Measurements from ENCODE around the gene IRAK1. TPM values are rescaled to one million over a fixed set of nuclear protein-coding genes. Genes with fewer than 3 reads are reported as not detected.

IRAK1 gene
- total RNA-seq, 1 experiment from 2014 or later: 432 TPM

DNA sequence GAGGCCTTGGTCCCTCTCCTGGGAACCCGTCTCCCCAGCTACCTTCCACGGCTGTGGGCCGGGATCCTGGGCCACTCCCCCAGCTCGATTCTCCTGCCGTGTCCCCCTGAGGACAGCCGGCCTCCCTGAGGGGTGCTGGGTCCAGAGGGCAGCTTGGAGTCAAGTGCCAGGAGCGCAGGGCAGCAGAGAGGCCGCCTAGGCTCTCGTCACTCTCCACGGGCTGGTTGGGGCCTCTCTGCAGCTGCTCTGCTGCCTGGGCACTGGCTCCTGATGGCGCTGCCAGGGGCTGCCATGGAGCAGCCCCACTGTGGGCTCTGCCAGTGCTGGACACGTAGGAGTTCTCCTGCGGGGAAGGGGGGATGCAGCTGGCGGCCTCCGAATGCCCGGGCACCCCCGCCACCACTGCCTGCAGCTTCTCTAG, 6.7 kb downstream of the IRAK1 start:
- no peaks in the 10 kb centered on the region; the same call in 1 of the 2 replicates for H3K36me3 ChIP-seq (ENCODE audit: control insufficient read depth, insufficient read depth, low read length)
- peak overlapping the region; percentile 36; the same call in 1 of the 2 replicates for H3K27ac ChIP-seq (ENCODE audit: low read length)
- POLR2A ChIA-PET: no interaction called here
- ATAC-seq (no peak), DNase-seq (ENCODE audit: low read depth, low spot score) (no peak)
- no peaks in the 10 kb centered on the region for H3K9me3 ChIP-seq (ENCODE audit: control insufficient read depth, insufficient read depth, low read depth, low read length)
- intact Hi-C loops (cut with micrococcal nuclease; ENCODE audit: unreplicated experiment): no loop called here
- peaks cover 18% of the 10 kb centered on the region for H3K4me1 ChIP-seq (ENCODE audit: control insufficient read depth, insufficient read depth, low read length)
- no TSS peak for BruUV-seq (replicated peaks)
- CTCF ChIA-PET: interaction anchor here (0.7 to 1.6 kb wide), 3 partner anchors 8 to 14 kb away, joined by 3 to 6 read pairs (median 4); no protein-coding TSS in a partner anchor
- in situ Hi-C loops (cut with HindIII; ENCODE audit: low pct_unique_long_range_greater_than_20kb, low sequenced_read_pairs): no loop called here
- H3K27me3 ChIP-seq (ENCODE audit: control insufficient read depth, insufficient read depth, low read length): no peaks in the 10 kb centered on the region
- H3K4me3 ChIP-seq (ENCODE audit: low read depth in 2 of 2, low read length in 2 of 2): no peak overlapping the region
- TF ChIP-seq SIN3A (IDR thresholded peaks at IDR 0.05; ENCODE audit: borderline replicate concordance, insufficient read depth, low read depth, low read length) (no peak), POLR2AphosphoS5 (IDR thresholded peaks at IDR 0.05; ENCODE audit: low read depth, low read length) (no peak), TCF7L2 (IDR thresholded peaks at IDR 0.05; ENCODE audit: low read depth, low read length) (no peak)
- TF ChIP-seq, protein P1, sequence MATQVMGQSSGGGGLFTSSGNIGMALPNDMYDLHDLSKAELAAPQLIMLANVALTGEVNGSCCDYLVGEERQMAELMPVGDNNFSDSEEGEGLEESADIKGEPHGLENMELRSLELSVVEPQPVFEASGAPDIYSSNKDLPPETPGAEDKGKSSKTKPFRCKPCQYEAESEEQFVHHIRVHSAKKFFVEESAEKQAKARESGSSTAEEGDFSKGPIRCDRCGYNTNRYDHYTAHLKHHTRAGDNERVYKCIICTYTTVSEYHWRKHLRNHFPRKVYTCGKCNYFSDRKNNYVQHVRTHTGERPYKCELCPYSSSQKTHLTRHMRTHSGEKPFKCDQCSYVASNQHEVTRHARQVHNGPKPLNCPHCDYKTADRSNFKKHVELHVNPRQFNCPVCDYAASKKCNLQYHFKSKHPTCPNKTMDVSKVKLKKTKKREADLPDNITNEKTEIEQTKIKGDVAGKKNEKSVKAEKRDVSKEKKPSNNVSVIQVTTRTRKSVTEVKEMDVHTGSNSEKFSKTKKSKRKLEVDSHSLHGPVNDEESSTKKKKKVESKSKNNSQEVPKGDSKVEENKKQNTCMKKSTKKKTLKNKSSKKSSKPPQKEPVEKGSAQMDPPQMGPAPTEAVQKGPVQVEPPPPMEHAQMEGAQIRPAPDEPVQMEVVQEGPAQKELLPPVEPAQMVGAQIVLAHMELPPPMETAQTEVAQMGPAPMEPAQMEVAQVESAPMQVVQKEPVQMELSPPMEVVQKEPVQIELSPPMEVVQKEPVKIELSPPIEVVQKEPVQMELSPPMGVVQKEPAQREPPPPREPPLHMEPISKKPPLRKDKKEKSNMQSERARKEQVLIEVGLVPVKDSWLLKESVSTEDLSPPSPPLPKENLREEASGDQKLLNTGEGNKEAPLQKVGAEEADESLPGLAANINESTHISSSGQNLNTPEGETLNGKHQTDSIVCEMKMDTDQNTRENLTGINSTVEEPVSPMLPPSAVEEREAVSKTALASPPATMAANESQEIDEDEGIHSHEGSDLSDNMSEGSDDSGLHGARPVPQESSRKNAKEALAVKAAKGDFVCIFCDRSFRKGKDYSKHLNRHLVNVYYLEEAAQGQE (IDR thresholded peaks at IDR 0.05; ENCODE audit: insufficient read depth in 1 of 2, low read depth in 2 of 2, low read length in 1 of 2): no peak
- TF ChIP-seq, protein P2, sequence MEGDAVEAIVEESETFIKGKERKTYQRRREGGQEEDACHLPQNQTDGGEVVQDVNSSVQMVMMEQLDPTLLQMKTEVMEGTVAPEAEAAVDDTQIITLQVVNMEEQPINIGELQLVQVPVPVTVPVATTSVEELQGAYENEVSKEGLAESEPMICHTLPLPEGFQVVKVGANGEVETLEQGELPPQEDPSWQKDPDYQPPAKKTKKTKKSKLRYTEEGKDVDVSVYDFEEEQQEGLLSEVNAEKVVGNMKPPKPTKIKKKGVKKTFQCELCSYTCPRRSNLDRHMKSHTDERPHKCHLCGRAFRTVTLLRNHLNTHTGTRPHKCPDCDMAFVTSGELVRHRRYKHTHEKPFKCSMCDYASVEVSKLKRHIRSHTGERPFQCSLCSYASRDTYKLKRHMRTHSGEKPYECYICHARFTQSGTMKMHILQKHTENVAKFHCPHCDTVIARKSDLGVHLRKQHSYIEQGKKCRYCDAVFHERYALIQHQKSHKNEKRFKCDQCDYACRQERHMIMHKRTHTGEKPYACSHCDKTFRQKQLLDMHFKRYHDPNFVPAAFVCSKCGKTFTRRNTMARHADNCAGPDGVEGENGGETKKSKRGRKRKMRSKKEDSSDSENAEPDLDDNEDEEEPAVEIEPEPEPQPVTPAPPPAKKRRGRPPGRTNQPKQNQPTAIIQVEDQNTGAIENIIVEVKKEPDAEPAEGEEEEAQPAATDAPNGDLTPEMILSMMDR (IDR thresholded peaks at IDR 0.05): no peak

DNA sequence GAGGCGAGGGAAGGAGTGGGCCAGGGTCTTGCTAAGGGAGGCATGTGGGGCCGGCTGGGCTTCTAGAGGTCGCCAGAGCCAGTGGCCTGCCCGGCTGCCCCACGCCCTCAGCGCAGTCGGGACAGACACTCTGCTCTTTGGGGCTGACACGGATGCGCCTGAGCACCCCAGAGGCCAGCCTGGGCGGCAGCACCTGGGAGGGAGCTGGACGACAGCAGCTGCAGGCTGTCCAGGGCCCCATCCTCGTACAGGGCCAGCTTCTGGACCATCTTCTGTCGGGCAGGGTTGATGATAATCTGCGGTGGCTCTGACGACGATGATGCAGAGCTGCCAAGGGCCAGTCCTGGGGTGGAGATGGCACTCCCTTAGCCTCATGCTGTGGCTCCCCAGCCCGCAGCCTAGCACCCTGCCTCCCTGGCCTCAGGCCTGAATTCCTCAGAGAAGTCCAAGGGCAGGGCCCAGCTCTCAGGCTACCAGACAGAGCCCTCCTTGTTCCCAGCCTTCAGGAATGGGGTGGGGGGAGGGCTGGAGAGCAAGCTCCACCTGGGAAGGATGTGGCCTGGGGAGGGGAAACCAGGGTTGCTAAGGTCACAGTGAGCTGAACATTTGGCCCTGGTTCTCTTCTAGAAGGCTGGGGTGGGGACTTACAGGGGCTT, 7.2 kb downstream of the IRAK1 start:
- intact Hi-C loops (cut with micrococcal nuclease; ENCODE audit: unreplicated experiment): no loop called here
- Histone ChIP-seq H3K4me3 (ENCODE audit: low read depth in 2 of 2, low read length in 2 of 2) (no peak overlapping the region), H3K27ac (ENCODE audit: low read length) (peak overlapping the region; percentile 36; the same call in 1 of the 2 replicates), H3K9me3 (ENCODE audit: control insufficient read depth, insufficient read depth, low read depth, low read length) (no peaks in the 10 kb centered on the region), H3K27me3 (ENCODE audit: control insufficient read depth, insufficient read depth, low read length) (no peaks in the 10 kb centered on the region), H3K36me3 (ENCODE audit: control insufficient read depth, insufficient read depth, low read length) (no peaks in the 10 kb centered on the region; the same call in 1 of the 2 replicates), H3K4me1 (ENCODE audit: control insufficient read depth, insufficient read depth, low read length) (peaks cover 14% of the 10 kb centered on the region; the same call in 1 of the 2 replicates)
- DNase-seq (ENCODE audit: low read depth, low spot score): no peak
- no TSS peak for BruUV-seq (replicated peaks)
- ChIA-PET POLR2A (no interaction called here), CTCF (interaction anchor here (0.7 to 1.6 kb wide), 2 partner anchors 7 to 15 kb away, joined by 4 to 6 read pairs; no protein-coding TSS in a partner anchor)
- peak; percentile 13; the same call in 1 of the 2 replicates for ATAC-seq
- in situ Hi-C loops (cut with HindIII; ENCODE audit: low pct_unique_long_range_greater_than_20kb, low sequenced_read_pairs): no loop called here
- TF ChIP-seq POLR2AphosphoS5 (IDR thresholded peaks at IDR 0.05; ENCODE audit: low read depth, low read length) (no peak), TCF7L2 (IDR thresholded peaks at IDR 0.05; ENCODE audit: low read depth, low read length) (no peak), SIN3A (IDR thresholded peaks at IDR 0.05; ENCODE audit: borderline replicate concordance, insufficient read depth, low read depth, low read length) (no peak)
- TF ChIP-seq, protein P2 (IDR thresholded peaks at IDR 0.05): no peak
- TF ChIP-seq, protein P1 (IDR thresholded peaks at IDR 0.05; ENCODE audit: insufficient read depth in 1 of 2, low read depth in 2 of 2, low read length in 1 of 2): no peak

Measured in Panc1 (cell line).